ENCODE results near the gene FXYD3.

FXYD3 gene

GRCh38 chr19:35115177-35115951, at the start of gene FXYD3:
TSS of gene FXYD3 (plus strand) at chr19:35115823. CDS start at chr19:35119377, 3,554 bp downstream.
- peak within 1 kb of the TSS; percentile 15 for H3K4me3 Mint-ChIP-seq

GRCh38 chr19:35066121-35066520, 49.5 kb upstream of the FXYD3 start:
- Mint-ChIP-seq H3K27me3 (no peaks in the 10 kb centered on the region), H3K9me3 (no peaks in the 10 kb centered on the region)

More at GRCh38 chr19:35115177-35115951, at the start of gene FXYD3:
- no peaks in the 10 kb centered on the region for H3K27me3 Mint-ChIP-seq
- no peaks in the 10 kb centered on the region for H3K9me3 Mint-ChIP-seq
- H3K36me3 Mint-ChIP-seq = no peaks in the 10 kb centered on the region
- H3K4me1 Mint-ChIP-seq = peaks cover 5% of the 10 kb centered on the region
- H3K27ac Mint-ChIP-seq = peak within 1 kb of the TSS; percentile 41

GRCh38 chr19:35066691-35067563, 48.7 kb upstream of the FXYD3 start:
- Mint-ChIP-seq H3K4me3 (peak overlapping the region; percentile 7), H3K27me3 (no peaks in the 10 kb centered on the region), H3K9me3 (no peaks in the 10 kb centered on the region), H3K4me1 (peaks cover 7% of the 10 kb centered on the region), H3K36me3 (no peaks in the 10 kb centered on the region), H3K27ac (peak overlapping the region; percentile 46)

More at GRCh38 chr19:35066121-35066520, 49.5 kb upstream of the FXYD3 start:
- Mint-ChIP-seq H3K4me1 (peaks cover 7% of the 10 kb centered on the region), H3K27ac (no peak overlapping the region), H3K4me3 (no peak overlapping the region), H3K36me3 (no peaks in the 10 kb centered on the region)

GRCh38 chr19:35068941-35069634, 46.5 kb upstream of the FXYD3 start:
- Mint-ChIP-seq H3K9me3 (no peaks in the 10 kb centered on the region), H3K4me1 (peaks cover 2% of the 10 kb centered on the region), H3K27me3 (no peaks in the 10 kb centered on the region), H3K4me3 (no peak overlapping the region), H3K36me3 (no peaks in the 10 kb centered on the region), H3K27ac (no peak overlapping the region)

GRCh38 chr19:35069696-35070095, 45.9 kb upstream of the FXYD3 start:
- Mint-ChIP-seq H3K9me3 (no peaks in the 10 kb centered on the region), H3K4me3 (no peak overlapping the region), H3K27me3 (no peaks in the 10 kb centered on the region)

GRCh38 chr19:35070471-35070870, 45.2 kb upstream of the FXYD3 start:
- Mint-ChIP-seq H3K27me3 (no peaks in the 10 kb centered on the region), H3K27ac (no peak overlapping the region), H3K36me3 (no peaks in the 10 kb centered on the region), H3K4me1 (no peaks in the 10 kb centered on the region), H3K9me3 (no peaks in the 10 kb centered on the region), H3K4me3 (no peak overlapping the region)

More at GRCh38 chr19:35069696-35070095, 45.9 kb upstream of the FXYD3 start:
- Mint-ChIP-seq H3K27ac (no peak overlapping the region), H3K4me1 (no peaks in the 10 kb centered on the region), H3K36me3 (no peaks in the 10 kb centered on the region)

- Mint-ChIP-seq H3K27me3 (no peaks in the 10 kb centered on the region), H3K4me1 (no peaks in the 10 kb centered on the region), H3K27ac (peak overlapping the region; percentile 17), H3K36me3 (no peaks in the 10 kb centered on the region), H3K4me3 (no peak overlapping the region), H3K9me3 (no peaks in the 10 kb centered on the region)
Observed at GRCh38 chr19:35073516-35073915, 42.1 kb upstream of the FXYD3 start.

- Mint-ChIP-seq H3K4me1 (no peaks in the 10 kb centered on the region), H3K4me3 (no peak overlapping the region), H3K36me3 (no peaks in the 10 kb centered on the region), H3K27ac (no peak overlapping the region), H3K9me3 (no peaks in the 10 kb centered on the region), H3K27me3 (no peaks in the 10 kb centered on the region)
Observed at GRCh38 chr19:35073941-35074340, 41.7 kb upstream of the FXYD3 start.

GRCh38 chr19:35074426-35075201, 41.0 kb upstream of the FXYD3 start:
- no peaks in the 10 kb centered on the region for H3K4me1 Mint-ChIP-seq
- no peak overlapping the region for H3K4me3 Mint-ChIP-seq
- no peaks in the 10 kb centered on the region for H3K27me3 Mint-ChIP-seq
- no peak overlapping the region for H3K27ac Mint-ChIP-seq
- H3K9me3 Mint-ChIP-seq = no peaks in the 10 kb centered on the region
- H3K36me3 Mint-ChIP-seq = no peaks in the 10 kb centered on the region

- no peak overlapping the region for H3K4me3 Mint-ChIP-seq
- H3K4me1 Mint-ChIP-seq = no peaks in the 10 kb centered on the region
- H3K36me3 Mint-ChIP-seq = no peaks in the 10 kb centered on the region
- H3K9me3 Mint-ChIP-seq = no peaks in the 10 kb centered on the region
- H3K27me3 Mint-ChIP-seq = no peaks in the 10 kb centered on the region
- peak overlapping the region; percentile 73 for H3K27ac Mint-ChIP-seq
Observed at GRCh38 chr19:35075202-35076025, 40.2 kb upstream of the FXYD3 start.

- Mint-ChIP-seq H3K4me1 (no peaks in the 10 kb centered on the region), H3K9me3 (no peaks in the 10 kb centered on the region), H3K36me3 (no peaks in the 10 kb centered on the region), H3K27ac (no peak overlapping the region), H3K27me3 (no peaks in the 10 kb centered on the region), H3K4me3 (no peak overlapping the region)
Observed at GRCh38 chr19:35076026-35076370, 39.6 kb upstream of the FXYD3 start.

- no peaks in the 10 kb centered on the region for H3K9me3 Mint-ChIP-seq
- H3K36me3 Mint-ChIP-seq = no peaks in the 10 kb centered on the region
- no peak overlapping the region for H3K4me3 Mint-ChIP-seq
- no peaks in the 10 kb centered on the region for H3K4me1 Mint-ChIP-seq
- H3K27ac Mint-ChIP-seq = no peak overlapping the region
- no peaks in the 10 kb centered on the region for H3K27me3 Mint-ChIP-seq
Observed at GRCh38 chr19:35076657-35077056, 39.0 kb upstream of the FXYD3 start.

- Mint-ChIP-seq H3K4me1 (no peaks in the 10 kb centered on the region), H3K4me3 (no peak overlapping the region), H3K9me3 (no peaks in the 10 kb centered on the region), H3K27ac (no peak overlapping the region), H3K27me3 (no peaks in the 10 kb centered on the region), H3K36me3 (no peaks in the 10 kb centered on the region)
Observed at GRCh38 chr19:35077411-35078223, 38.0 kb upstream of the FXYD3 start.

- Mint-ChIP-seq H3K4me1 (no peaks in the 10 kb centered on the region), H3K9me3 (no peaks in the 10 kb centered on the region), H3K27me3 (no peaks in the 10 kb centered on the region), H3K4me3 (no peak overlapping the region), H3K27ac (no peak overlapping the region), H3K36me3 (no peaks in the 10 kb centered on the region)
Observed at GRCh38 chr19:35079826-35080225, 35.8 kb upstream of the FXYD3 start.
